NCI-H1436 treated with DMSO at 0.1 percent for 48 hours (cell line): ENCODE results near the gene ST6GALNAC3.

Experiments used
- DNase-seq: peaks from one replicate; lab custom pipeline; 2025; lab: John Stamatoyannopoulos, UW

Gene ST6GALNAC3

DNA sequence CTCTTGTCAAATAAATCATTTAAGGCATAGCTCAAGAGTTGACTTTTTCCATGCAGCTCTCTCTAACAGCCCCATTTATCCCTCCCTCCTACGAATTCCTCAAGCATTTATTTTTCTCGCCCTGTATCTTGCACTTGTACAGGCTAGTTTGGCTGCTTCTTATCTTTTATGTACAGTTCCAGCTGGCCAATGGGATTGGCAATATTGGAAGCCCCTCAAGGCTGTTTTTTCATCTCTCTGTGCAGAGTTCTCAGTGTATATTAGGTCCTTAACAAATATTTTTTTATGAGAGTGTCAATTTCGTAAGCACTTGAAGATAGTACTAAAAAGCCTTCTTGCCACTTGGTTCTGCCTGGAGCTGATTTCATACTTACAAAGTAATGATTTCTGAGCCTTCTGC lies 356.0 kb downstream of the ST6GALNAC3 start:
- DNase-seq, result no peak

DNA sequence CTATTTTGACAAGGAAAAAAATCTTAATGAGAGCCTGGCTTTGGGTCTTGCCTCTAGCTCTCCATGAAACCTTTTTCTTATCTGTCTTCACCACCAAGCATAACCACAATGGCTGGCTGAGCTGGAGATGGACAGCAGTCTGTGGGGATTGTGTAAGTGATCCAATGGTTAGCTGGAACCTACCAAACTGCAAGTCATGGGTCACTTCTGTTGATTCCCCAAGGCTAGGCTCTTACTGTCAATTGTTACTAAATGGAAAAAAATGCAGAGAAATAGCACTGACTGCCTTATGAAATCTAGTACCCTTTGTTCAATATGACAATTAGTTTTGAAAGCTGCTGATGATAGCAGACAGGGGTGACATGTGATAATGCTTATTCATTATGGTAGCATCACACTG lies 359.0 kb downstream of the ST6GALNAC3 start:
- DNase-seq, result no peak

DNA sequence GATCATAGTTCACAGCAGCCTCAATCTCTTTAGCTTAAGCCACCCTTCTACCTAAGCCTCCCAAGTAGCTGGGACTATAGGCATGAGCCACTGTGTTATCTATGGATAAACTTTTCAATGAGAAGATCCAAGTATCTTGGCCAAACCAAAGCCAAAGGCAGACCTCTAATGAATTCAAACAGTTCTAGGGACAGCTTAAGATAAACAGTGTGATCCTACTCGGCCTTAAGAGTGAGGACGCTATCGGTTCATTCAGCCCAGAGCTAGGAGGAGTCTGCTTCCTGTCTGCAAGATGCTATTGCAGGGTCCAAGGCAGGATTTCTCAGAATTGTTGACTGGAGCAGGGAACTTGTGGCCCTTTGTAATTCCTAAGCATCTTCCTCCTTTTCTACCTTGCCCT lies 368.7 kb downstream of the ST6GALNAC3 start:
- DNase-seq, result no peak

DNA sequence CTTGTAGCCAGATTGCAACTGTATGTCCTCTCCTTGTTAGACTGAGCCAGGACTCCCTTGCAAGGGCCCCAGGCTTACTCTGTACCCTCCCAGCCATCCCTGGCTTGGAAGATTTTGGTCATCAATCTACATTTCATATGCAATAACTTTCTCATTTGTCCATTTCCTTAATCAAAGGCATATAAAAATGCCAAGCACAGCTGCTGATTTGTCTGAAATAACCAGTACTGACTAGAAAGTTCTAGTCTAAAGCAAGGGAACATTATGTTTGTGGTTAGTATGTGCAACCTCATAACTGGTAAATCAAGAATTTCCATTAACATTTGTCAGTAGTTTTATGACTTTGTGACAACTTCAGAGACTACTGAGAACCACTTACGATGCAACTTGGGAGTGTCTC lies 370.2 kb downstream of the ST6GALNAC3 start:
- no peak for DNase-seq

DNA sequence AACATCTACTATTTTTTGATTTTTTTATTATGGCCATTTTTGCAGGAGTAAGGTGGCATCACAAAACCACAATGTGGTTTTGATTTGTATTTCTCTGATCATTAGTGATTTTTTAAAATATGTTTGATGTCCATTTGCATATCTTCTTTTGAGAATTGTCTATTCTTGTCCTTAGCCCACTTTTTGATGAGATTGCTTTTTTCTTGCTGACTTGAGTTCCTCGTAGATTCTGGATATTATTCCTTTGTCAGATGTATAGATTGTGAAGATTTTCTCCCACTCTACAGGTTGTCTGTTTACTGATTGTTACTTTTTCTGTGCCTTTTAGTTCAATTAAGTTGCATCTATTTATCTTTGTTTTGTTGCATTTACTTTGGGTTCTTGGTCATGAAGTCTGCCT lies 375.7 kb downstream of the ST6GALNAC3 start:
- no peak for DNase-seq

DNA sequence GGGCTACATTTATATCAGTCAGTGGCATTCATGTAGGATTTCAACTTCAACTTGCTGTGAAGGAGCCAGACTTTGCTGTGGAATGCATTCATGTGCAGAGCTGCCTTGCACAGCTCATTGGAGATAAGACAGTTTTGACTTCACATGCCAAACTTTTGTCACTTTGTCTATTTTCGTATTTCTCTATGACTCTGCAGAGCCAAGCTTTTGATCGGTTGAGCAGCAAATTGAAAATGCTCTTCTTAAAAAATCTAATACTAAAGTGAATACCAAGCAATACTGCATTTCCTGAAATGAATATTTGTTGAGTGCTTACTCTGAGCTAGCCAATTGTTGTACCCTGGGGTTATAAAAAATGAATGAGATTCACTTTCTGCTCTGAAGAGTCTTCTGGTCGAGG lies 388.7 kb downstream of the ST6GALNAC3 start:
- no peak for DNase-seq

DNA sequence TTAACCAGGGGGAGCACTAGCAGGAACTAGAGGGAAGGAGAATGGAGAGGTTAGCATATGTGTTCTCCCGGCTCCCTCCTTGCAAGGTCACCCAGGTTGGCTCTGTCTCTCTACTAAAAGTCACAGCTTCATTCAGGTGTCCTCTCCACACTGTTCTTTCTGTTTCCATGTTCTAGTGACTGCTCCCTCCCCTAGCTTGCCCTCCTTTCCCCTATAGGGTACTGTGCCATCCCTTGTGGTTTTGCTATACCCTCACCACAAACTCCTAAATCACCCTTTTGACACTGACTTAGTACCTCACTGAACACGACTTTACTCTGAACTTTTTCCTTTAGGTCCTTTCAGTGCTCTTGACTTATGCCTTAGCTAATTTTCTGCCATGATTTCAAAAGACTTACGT lies 389.3 kb downstream of the ST6GALNAC3 start:
- DNase-seq, result no peak

DNA sequence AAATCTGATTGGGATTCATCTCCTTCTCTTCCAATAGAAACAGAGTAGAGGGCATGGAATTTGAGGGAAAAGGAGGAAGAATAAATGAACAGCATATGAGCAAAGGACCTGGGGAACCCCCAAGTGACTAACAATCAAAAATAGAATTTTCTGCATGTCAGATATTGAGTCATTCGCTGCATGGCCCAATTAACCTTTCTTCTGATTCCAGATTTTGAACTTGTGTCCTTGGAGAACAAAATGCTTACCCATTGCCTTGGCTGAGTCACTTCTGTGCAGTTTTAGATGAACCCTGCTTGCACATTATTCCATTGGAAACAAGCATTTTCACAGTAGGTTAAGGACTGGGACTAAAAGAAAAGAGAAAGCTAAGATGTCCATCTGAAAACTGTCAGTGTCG lies 390.5 kb downstream of the ST6GALNAC3 start:
- no peak for DNase-seq

DNA sequence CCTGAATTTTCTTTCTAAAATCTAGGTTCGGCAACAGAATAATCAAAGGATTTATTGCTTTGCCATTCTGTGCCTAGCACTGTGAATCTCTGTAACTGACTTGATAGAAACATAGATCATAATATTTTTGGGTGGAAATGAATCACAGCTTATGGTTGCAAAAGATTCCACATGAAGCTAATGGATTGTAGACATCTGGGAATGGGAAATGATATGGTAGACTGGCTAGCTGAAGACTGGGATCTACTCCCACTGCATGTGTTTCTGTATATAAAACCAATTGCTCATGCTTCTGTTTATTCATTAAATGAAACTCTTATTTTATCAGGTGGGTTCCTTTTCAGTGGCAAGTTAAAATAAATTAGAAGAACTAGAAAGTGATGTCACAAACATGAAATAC lies 395.6 kb downstream of the ST6GALNAC3 start:
- no peak for DNase-seq

DNA sequence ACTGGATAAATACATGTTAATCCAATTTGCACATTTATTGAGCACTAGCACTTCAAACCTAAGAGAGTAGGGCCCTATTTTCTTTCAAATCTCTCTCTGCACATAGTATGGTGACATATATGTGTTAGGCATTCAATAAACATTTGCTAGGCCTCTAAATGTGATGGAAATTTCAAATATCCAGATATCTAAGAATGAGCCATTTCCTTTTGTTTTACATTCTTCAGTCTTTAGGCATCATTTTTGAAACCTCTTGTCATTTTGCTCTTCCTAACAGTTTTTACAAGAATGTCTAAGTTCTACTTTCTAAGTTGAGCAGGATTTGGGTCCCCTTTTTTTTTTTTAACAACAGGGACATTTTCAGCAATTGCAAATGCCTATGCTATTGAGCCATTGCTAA lies 397.0 kb downstream of the ST6GALNAC3 start:
- no peak for DNase-seq

DNA sequence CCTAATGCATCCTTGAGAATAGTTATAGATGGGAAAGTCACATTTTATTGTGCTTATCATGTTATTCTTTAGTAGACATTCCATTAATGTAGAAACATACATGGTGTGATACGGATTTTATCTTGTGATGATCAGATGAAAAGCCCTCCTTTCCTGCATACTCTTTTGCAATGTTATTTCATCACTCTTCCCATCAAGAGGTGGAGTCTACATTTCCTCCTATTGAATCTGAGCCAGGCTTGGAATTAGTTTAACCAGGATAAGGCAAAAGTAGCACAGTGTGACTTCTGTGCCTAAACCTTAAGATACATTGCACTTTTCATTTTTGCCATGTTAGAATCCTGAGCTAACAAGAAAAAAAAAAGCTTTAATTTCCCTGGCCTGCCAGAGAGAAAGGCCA lies 399.0 kb downstream of the ST6GALNAC3 start:
- no peak for DNase-seq

DNA sequence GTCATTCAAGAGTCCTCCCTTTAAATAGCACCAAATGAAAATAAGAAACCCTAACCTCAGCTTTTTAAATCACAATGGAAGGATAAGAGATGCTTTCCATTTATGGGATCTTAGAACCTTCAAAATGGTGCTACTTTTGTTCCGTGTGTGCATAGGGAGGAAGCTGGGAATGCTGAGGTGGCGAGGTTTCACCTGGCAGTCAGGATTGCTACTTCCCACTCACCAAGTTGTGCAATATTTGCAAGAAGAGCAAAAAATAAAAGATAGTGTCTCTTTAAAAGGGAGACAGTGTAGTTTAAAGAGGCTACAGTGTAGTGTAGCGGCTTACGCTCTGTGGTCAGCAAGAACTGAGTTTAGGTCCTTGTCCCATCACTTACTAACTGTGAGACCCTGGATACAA lies 400.4 kb downstream of the ST6GALNAC3 start:
- DNase-seq, result no peak

DNA sequence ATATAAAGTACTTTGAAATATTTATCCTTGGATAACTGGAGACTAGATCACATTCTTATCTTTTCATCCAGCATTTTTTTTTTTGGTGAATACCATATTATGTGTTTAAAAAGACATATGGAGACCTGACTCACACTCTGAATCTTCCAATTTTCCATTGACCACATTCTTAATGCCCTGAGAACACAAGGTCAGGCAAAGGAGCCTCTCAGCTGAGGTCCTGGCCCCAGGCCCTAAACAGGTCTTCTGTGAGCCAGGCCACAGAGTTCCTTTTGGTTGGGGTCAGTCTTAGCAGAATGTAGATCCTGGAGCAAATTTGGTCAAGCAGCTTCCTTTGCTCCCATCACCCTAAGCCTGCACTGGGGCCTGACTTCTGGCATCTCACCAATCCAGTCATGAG lies 402.6 kb downstream of the ST6GALNAC3 start:
- DNase-seq, result no peak

DNA sequence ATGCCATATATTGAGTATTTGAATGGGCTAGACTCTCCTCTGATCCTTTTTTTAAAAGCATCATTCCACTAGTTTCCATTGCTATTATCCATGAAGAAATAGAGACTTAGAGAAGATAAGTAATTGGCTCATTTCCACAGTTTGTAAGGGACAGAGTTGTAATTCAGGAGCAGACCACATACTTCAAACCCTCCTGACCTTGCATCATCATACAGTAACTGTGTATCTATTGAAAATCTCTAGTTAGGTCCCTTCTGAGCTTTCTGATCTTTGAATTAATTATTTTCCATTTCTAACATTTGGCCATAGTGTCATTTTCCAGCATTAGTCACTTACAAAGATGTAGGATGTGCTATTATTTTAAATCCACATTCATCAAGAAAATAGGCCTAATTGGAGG lies 406.3 kb downstream of the ST6GALNAC3 start:
- DNase-seq, result no peak

DNA sequence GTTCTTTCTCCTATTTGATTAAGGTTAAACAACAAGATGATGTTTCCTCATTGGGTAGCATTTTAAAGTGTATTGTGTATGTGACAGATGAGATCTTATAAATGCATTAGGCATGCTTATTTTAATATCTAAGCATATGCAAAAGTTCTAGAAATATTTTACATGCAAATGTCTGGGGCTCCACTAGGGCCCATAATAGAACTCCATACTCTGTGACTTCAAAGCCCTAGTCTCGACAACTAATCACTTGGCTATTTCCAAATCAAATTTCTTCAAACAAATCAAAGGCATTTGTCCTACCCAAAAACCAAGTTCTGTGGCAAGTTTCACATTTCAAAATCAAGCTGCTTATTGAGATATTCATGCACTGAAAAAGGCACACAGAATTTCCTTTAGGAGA lies 407.1 kb downstream of the ST6GALNAC3 start:
- no peak for DNase-seq

DNA sequence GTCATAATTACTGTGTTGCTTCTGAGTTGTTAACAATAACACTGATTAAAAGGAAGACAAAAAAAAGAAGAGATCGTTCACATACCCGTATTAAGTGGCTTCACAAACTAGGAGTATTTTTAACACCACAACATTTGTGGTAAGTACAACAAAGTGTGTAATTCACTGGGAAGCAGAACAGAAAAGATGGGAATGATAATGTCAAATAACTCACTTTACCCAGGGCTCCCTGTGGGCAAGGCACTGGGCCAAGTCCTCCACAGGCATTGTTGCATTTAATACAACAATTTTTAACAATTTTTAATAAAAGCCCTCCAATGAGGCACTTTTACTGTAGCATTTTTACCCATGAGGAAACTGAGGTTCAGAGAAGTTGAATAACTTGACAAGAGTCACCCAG lies 407.7 kb downstream of the ST6GALNAC3 start:
- DNase-seq, result no peak

DNA sequence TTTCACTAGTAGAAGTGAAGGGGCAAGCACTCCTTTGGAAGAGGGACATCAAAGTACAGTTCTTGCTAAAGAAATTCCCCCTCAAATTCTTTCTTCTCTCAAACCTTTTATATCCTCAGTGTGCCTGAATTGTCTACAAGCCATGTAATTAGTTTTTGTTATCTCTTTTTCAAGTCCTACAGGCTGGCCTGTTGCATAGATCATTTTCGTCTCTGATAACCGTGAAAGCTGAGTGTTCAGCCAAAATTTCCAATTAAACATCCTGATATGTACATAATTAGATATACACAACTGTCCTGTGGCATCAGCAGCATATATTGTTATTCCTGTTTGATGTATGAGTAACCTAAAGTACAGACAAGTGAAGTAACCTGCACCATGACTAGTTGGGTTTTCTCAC lies 417.2 kb downstream of the ST6GALNAC3 start:
- DNase-seq, result no peak

DNA sequence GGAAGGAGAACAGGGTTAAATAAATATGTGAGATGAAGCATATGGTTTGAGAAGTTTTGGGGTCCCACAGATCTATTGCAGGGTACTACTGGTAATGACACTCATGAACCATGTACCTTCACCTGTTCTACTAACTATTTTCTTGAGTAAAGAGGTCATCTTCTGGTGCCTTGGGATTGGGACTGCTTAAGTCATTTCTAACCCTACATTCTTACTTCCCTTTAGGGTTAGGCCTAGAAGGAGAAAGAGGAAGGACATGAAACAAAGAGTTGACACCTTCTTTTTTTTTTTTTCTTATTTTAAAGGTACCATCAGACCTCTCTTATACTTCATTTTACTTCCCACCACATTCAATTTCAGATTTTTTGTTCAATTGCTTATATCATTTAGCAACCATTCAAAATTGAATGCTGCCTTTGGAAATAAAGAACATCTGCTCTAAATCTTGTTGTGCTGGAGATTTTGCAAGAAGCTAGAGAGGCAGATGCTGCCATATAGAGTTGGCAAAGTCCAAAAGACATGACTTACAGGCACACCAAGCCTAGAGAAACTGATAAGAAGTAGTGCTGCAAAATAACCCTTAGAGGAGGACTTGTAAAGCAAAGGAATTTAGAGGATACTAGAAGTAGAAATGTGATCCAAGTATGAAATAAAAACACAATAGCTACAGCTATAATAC lies 418.3 kb downstream of the ST6GALNAC3 start:
- DNase-seq, result no peak

DNA sequence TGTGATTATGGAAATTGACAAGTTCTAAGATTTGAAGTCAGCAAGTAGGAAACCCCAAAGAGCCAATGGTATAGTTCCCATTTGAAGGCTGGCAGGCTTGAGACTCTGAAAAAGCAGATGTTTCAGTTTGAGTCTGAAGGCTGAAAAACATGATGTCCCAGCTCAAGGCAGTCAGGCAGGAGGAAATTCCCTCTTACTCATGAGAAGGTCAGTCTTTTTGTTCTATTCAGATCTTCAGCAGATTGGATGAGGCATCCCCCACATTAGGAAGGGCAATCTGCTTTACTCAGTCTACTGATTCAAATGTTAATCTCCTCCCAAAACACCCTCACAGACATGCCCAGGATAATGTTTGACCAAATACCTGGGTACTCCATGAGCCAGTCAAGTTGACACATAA lies 420.3 kb downstream of the ST6GALNAC3 start:
- DNase-seq, result no peak

DNA sequence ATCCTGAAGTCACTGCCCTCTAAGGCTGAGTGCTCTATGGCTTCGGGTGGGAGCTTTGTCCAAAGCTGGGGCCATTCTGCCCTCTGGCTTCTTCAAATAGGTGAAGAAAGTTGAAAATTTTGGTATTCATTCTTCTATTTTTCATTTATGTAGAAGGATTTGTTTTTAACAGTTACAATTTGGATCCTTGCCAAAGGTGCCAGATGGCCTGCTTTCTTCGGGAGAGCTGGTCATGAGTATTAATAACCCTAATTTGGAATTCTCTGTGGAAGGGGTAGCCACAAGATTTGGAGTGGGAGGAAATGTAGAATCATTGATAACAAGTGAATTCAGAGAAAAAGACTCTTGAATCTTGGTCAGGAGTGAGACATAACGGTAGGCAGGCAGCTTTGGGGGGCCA lies 422.3 kb downstream of the ST6GALNAC3 start:
- DNase-seq, result no peak

DNA sequence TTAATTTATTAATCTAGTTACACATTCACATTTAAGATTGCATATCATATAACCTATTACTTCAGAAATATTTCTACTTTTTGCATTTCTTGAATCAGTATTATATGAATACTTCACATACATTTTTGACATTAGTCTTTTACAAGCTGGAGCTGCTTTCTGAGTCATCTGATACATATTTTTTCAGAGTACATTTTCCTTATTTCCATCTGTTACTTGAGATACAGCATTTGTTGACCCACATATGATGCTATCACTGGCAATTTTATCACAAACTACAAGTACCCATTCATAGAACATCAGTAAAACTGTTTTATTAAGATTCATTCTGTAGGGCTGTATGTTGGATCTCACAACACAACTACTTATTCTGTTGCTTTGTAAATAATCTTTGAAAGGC lies 425.6 kb downstream of the ST6GALNAC3 start:
- DNase-seq, result no peak

DNA sequence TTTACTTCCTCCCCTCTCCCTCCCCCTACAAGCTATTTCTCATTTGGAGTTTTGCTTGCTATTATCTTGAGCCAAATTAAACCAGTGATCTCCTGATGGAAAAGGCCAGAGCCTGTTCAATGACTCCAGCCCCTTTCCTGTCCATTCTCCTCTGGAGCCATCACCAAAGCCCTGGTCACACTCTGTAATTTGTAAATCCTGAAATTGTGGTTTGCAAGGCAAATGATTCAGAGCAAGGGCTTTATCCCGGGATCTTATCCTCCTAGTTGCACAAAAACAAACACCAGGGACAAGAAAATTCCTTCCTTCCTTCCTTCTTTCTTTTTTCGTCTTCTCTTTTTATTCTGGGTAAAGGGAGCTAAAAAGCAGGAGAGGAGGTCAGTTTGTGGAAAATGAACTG lies 426.6 kb downstream of the ST6GALNAC3 start:
- no peak for DNase-seq

DNA sequence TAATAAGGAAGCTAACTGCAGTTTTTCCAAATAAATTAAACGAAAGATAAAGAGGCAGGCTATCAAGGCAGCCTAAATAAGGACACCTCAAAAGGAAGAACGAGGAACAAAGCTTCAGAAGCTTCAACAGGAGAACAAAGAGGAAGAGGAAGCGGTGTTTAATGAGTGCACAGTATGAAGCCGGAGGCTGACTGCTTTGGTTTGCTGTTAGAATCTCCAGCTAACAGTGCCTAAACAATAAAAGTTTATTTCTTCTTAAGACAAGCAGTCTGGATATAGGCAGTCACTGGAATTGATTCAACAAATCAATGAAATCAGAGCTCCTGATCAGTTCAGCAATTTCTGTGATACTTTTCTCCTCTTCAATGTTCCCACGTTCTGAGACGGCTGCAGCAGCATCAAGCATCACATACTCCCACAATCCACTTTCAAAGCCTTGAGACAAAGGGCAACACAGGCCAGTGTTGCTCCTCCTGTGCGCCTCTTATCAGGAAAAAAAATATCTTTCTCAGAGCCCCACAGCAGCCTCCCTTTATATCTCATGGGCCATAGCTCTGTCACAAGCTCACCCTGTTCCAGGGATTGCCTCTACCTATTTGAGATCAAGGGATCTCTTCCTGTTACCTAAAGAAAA lies 427.2 kb downstream of the ST6GALNAC3 start:
- no peak for DNase-seq

DNA sequence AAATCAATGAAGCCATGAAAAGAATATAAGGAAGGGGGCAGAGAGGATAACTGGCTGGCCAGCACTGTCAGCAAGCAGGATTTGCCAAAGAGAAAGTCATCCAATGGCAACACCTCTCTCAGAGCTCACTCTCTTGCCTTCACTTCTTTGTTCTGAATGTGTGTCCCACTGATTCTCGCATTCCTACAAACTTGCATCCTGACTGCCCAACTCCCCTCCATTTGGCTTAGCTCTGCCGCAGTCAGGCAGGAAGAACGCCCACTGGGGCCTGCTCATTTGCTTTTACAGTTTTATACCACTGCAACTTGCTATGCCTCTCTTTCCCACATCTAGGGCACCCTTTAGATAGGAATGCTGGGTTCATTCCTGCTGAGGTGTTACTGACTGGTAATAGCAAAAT lies 428.6 kb downstream of the ST6GALNAC3 start:
- DNase-seq, result no peak
